Hepatocyte (in vitro differentiated cells): Measurements from ENCODE around the gene RHOA. TPM values are rescaled to one million over a fixed set of nuclear protein-coding genes. Genes with fewer than 3 reads are reported as not detected.
A peak's percentile ranks its signal among the peaks of the same experiment; 100 is the strongest.
"Not testable (repeated sequence)": the region's sequence is repeated elsewhere in the genome, so short reads cannot be mapped to it uniquely, and the experiment has no call there.

ENCODE experiments used
- DNase-seq: peaks from one replicate; pipeline ENCODE4 v3.0.0-alpha.2; 2016; ENCODE audit warnings: low spot score
- H2AFZ ChIP-seq: fragments of 200-600 bp; sonication (generic); 2 replicates; pipeline ENCODE4 v1.6.0; 2016; ENCODE audit warnings: antibody characterized with exemption, mild to moderate bottlenecking
- H3K27ac ChIP-seq: fragments of 200-600 bp; sonication (generic); 2 replicates; pipeline ENCODE4 v1.5.1; 2016; ENCODE audit warnings: mild to moderate bottlenecking
- H3K27me3 ChIP-seq: fragments of 200-600 bp; sonication (generic); 2 replicates; pipeline ENCODE4 v1.6.1; 2016
- H3K36me3 ChIP-seq: fragments of 200-600 bp; sonication (generic); replicated peaks from 2 replicates; pipeline ENCODE4 v1.5.1; 2016; ENCODE audit warnings: low read depth; ENCODE audit not compliant: insufficient read depth
- H3K4me1 ChIP-seq: fragments of 200-600 bp; sonication (generic); 2 replicates; pipeline ENCODE4 v1.5.1; 2016; ENCODE audit warnings: mild to moderate bottlenecking, moderate library complexity; ENCODE audit not compliant: insufficient read depth
- H3K4me2 ChIP-seq: fragments of 200-600 bp; sonication (generic); 2 replicates; pipeline ENCODE4 v1.6.0; 2016
- H3K4me3 ChIP-seq: fragments of 200-600 bp; sonication (generic); 2 replicates; pipeline ENCODE4 v1.5.1; 2016; ENCODE audit warnings: mild to moderate bottlenecking
- H3K79me2 ChIP-seq: fragments of 200-600 bp; sonication (generic); 2 replicates; pipeline ENCODE4 v1.6.0; 2017; ENCODE audit warnings: mild to moderate bottlenecking
- H3K9me2 ChIP-seq: fragments of 200-600 bp; sonication (generic); replicated peaks from 2 replicates; pipeline ENCODE4 v1.6.0; 2017; ENCODE audit warnings: mild to moderate bottlenecking; ENCODE audit not compliant: insufficient read depth
- H3K9me3 ChIP-seq: fragments of 200-600 bp; sonication (generic); 2 replicates; pipeline ENCODE4 v1.5.1; 2016; ENCODE audit warnings: low read depth, mild to moderate bottlenecking
- H4K20me1 ChIP-seq: fragments of 200-600 bp; sonication (generic); 2 replicates; pipeline ENCODE4 v1.6.0; 2016; ENCODE audit warnings: mild to moderate bottlenecking; ENCODE audit not compliant: insufficient read depth, poor library complexity, severe bottlenecking
- EZH2 ChIP-seq: fragments of 200-600 bp; sonication (generic); IDR thresholded peaks from 2 replicates; pipeline ENCODE4 v1.6.1; 2016; ENCODE audit warnings: antibody characterized with exemption, mild to moderate bottlenecking, borderline replicate concordance
- EZH2phosphoT487 ChIP-seq: fragments of 200-600 bp; sonication (generic); IDR thresholded peaks from one replicate; pipeline ENCODE4 v1.6.1; 2018; ENCODE audit warnings: antibody characterized with exemption, mild to moderate bottlenecking, low read depth, moderate library complexity; ENCODE audit not compliant: unreplicated experiment, severe bottlenecking
- WGBS: methylation state at CpG from one replicate; pipeline ENCODE4 v1.1.6; 2016; ENCODE audit warnings: low lambda C conversion rate; ENCODE audit errors: missing lambda C conversion rate; 5-methylcytosine and 5-hydroxymethylcytosine counted together
- polyA plus RNA-seq: library from polyadenylated mRNA; unstranded; fragments of >200 nt; fragmentation: Nextera tagmentation; extraction: Ambion mirVana; gene quantifications from 2 replicates; pipeline ENCODE4 v1.2.1, GENCODE V29; 2016
- total RNA-seq: library from RNA; depleted of rRNA; stranded (reverse); fragments of >200 nt; gene quantifications from 2 replicates; pipeline ENCODE4 v1.2.3, GENCODE V29; 2014
- TF ChIP-seq, protein P1 (sequence below): fragments of 200-600 bp; sonication (generic); IDR thresholded peaks from 2 replicates; pipeline ENCODE4 v1.5.1; 2016; ENCODE audit warnings: antibody characterized with exemption, mild to moderate bottlenecking; ENCODE audit not compliant: poor library complexity

RHOA gene
- total and polyA plus RNA-seq, 2 experiments from 2014 or later, result 392 to 434 TPM

DNA sequence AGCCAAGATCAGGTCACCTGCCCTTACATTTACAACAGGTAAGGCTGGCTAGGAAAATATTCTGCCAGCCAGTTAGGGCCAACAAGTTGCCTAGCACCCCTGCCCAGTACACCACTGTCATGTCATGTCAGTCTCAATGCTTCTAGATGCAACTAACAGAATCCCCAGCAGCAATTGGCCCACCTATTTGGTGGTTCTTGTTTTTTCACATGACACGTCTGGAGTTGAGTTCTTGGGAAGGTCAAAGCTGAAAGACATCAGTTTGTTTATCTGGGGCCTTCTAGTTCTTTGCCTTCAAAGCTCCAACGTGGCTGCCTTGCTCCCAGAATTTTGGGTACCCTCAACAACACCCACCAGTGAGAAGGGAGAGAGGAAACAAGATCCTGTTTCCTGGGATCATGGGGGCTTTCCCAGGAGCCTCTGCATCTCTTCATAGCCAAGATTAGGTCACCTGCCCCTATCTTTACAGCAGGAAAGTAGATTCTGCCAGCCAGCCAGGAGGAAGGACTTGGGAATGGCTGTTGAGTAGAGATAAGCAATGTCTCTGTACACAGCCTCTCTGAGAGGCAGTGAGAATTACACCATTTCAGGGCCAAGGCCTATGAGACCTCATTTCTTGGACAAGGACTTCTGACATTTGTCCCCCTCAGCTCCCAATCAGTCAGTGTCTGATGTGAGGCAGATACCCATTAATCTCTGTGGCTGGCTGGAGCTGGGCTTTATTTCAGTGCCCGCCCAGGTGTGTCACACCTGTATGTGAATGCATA is 62.2 kb downstream of the RHOA start:
- TF ChIP-seq EZH2 (no peak), EZH2phosphoT487 (no peak)
- TF ChIP-seq, protein P1, sequence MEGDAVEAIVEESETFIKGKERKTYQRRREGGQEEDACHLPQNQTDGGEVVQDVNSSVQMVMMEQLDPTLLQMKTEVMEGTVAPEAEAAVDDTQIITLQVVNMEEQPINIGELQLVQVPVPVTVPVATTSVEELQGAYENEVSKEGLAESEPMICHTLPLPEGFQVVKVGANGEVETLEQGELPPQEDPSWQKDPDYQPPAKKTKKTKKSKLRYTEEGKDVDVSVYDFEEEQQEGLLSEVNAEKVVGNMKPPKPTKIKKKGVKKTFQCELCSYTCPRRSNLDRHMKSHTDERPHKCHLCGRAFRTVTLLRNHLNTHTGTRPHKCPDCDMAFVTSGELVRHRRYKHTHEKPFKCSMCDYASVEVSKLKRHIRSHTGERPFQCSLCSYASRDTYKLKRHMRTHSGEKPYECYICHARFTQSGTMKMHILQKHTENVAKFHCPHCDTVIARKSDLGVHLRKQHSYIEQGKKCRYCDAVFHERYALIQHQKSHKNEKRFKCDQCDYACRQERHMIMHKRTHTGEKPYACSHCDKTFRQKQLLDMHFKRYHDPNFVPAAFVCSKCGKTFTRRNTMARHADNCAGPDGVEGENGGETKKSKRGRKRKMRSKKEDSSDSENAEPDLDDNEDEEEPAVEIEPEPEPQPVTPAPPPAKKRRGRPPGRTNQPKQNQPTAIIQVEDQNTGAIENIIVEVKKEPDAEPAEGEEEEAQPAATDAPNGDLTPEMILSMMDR, result no peak
- H3K9me3 ChIP-seq, result no peaks in the 10 kb centered on the region
- peak; percentile 51 for DNase-seq
- no peaks in the 10 kb centered on the region for H3K79me2 ChIP-seq
- H3K27me3 ChIP-seq, result no peaks in the 10 kb centered on the region
- H3K4me2 ChIP-seq, result no peak overlapping the region
- H3K9me2 ChIP-seq, result no peaks in the 10 kb centered on the region
- no peaks in the 10 kb centered on the region for H3K36me3 ChIP-seq
- H2AFZ ChIP-seq, result peak overlapping the region; percentile 26
- H3K4me3 ChIP-seq, result no peak overlapping the region
- H3K4me1 ChIP-seq, result peaks cover 28% of the 10 kb centered on the region
- H4K20me1 ChIP-seq, result no peaks in the 10 kb centered on the region
- WGBS, result 66% methylated on average over 3 of the region's 3 CpGs
- peak overlapping the region; percentile 92 for H3K27ac ChIP-seq

DNA sequence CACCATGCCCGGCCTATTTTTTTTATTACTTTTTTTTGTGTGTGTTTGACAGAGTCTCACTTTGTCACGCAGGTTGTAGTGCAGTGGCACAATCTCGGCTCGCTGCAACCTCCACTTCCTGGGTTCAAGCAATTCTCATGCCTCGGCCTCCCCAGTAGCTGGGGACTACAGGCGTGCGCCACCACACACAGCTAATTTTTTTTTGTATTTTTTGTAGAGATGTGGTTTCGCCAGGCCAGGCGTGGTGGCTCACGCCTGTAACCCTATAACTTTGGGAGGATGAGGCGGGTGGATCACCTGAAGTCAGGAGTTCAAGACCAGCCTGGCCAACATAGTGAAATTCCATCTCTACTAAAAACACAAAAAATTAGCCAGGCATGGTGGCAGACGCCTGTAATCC is 63.4 kb downstream of the RHOA start:
- not testable (repeated sequence) for H3K9me2 ChIP-seq, H3K36me3 ChIP-seq, H3K4me2 ChIP-seq, DNase-seq, H3K27me3 ChIP-seq, H3K9me3 ChIP-seq, H4K20me1 ChIP-seq, H3K4me3 ChIP-seq, H2AFZ ChIP-seq, H3K79me2 ChIP-seq
- peaks cover 28% of the 10 kb centered on the region for H3K4me1 ChIP-seq
- WGBS, result 96% methylated on average over 12 of the region's 12 CpGs
- H3K27ac ChIP-seq, result peak overlapping the region; percentile 92

DNA sequence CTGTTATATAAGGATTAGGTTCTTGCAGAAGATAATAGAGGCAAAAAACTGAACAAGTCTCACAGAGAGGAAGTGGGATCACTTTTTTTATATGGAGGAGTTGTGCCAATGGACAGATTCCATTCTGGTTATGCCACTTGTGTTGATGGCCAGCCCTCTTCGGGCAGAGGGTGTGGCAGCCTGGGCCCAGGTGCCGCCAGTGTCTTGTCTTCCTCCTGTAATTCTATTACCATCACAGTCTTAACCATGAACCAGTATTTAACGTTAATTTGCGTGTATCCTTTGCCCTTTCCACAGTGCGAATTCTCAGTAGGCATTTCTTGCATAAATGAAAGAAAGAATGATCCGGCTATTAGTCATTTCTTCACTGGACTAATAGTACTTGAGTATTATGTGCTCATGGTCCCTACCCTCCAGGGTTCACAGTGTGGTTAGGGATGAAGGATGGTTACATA is 65.0 kb downstream of the RHOA start:
- Histone ChIP-seq H4K20me1 (no peaks in the 10 kb centered on the region), H3K4me1 (peaks cover 21% of the 10 kb centered on the region), H3K36me3 (no peaks in the 10 kb centered on the region), H3K27me3 (no peaks in the 10 kb centered on the region), H3K4me2 (no peak overlapping the region), H3K9me2 (no peaks in the 10 kb centered on the region), H2AFZ (no peak overlapping the region), H3K9me3 (no peaks in the 10 kb centered on the region), H3K4me3 (no peak overlapping the region), H3K27ac (no peak overlapping the region), H3K79me2 (no peaks in the 10 kb centered on the region)
- DNase-seq, result no peak
- 94% methylated on average over 6 of the region's 6 CpGs for WGBS
- TF ChIP-seq EZH2phosphoT487 (no peak), EZH2 (no peak)
- TF ChIP-seq, protein P1, result no peak

DNA sequence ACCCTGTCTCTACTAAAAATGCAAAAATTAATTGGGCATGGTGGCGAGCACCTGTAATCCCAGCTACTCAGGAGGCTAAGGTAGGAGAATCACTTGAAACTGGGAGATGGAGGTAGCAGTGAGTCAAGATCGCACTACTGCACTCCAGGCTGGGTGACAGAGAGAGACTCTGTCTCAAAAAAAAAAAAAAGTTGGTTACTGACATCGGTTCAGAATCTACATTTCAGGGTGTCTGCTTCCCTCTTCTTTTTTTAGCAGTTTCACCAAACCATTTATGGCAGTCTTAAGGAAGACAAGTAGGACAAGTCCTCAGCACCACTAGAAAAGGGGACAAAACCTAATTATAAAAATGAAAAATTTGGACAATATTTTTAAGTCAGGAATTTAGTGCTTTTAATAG is 68.6 kb downstream of the RHOA start:
- H2AFZ ChIP-seq, result no peak overlapping the region
- no peaks in the 10 kb centered on the region for H4K20me1 ChIP-seq
- H3K27ac ChIP-seq, result no peak overlapping the region
- no peaks in the 10 kb centered on the region for H3K36me3 ChIP-seq
- H3K4me1 ChIP-seq, result peaks cover 9% of the 10 kb centered on the region
- TF ChIP-seq EZH2phosphoT487 (no peak), EZH2 (no peak)
- TF ChIP-seq, protein P1, result no peak
- no peaks in the 10 kb centered on the region for H3K9me2 ChIP-seq
- peaks cover 16% of the 10 kb centered on the region for H3K79me2 ChIP-seq
- WGBS, result 92% methylated on average over 3 of the region's 3 CpGs
- H3K27me3 ChIP-seq, result no peaks in the 10 kb centered on the region
- no peak overlapping the region for H3K4me3 ChIP-seq
- H3K4me2 ChIP-seq, result no peak overlapping the region
- DNase-seq, result no peak
- no peaks in the 10 kb centered on the region for H3K9me3 ChIP-seq
